ENCODE results near the gene TPM1. TPM values are rescaled to one million over a fixed set of nuclear protein-coding genes. Genes with fewer than 3 reads are reported as not detected.

TPM1 gene
- total RNA-seq, 1 experiment from 2014 or later = 174 TPM

GRCh38 chr15:63072023-63072650, 29.6 kb downstream of the TPM1 start:
- BruUV-seq (replicated peaks) = no TSS peak
- Histone ChIP-seq H3K9me3 (ENCODE audit: insufficient read depth, low read depth) (no peaks in the 10 kb centered on the region), H3K4me1 (replicated peaks; ENCODE audit: insufficient read depth) (no peaks in the 10 kb centered on the region), H3K79me2 (ENCODE audit: low read depth) (no peaks in the 10 kb centered on the region), H3K27ac (no peak overlapping the region), H3F3A (ENCODE audit: insufficient read depth, low read depth) (peaks cover 55% of the 10 kb centered on the region), H2AFZ (no peak overlapping the region), H3K27me3 (ENCODE audit: insufficient read depth, low read depth) (no peaks in the 10 kb centered on the region), H3K36me3 (ENCODE audit: low read depth) (peaks cover 18% of the 10 kb centered on the region), H3K9me2 (ENCODE audit: insufficient read depth) (no peaks in the 10 kb centered on the region), H4K20me1 (ENCODE audit: insufficient read depth) (no peaks in the 10 kb centered on the region; the same call in 1 of the 2 replicates), H3K4me2 (no peak overlapping the region), H3K4me3 (no peak overlapping the region)
- intact Hi-C loops (cut with micrococcal nuclease; ENCODE audit: unreplicated experiment) = no loop called here
- TF ChIP-seq EZH2 (IDR thresholded peaks at IDR 0.05; ENCODE audit: low read depth) (no peak), CTCF (conservative IDR thresholded peaks at IDR 0.05) (no peak)
- POLR2A ChIA-PET (ENCODE audit: unreplicated experiment) = interaction anchor here (0.5 kb wide), 1 partner anchor 207 kb away, joined by 4 read pairs; no protein-coding TSS in a partner anchor
- no peak for DNase-seq
- CTCF ChIA-PET = interaction anchor here (0.6 kb wide), 1 partner anchor 152 kb away, joined by 3 read pairs; no protein-coding TSS in a partner anchor

- H3K79me2 ChIP-seq (ENCODE audit: low read depth) = no peaks in the 10 kb centered on the region
- H3F3A ChIP-seq (ENCODE audit: insufficient read depth, low read depth) = peaks cover 48% of the 10 kb centered on the region
- no peaks in the 10 kb centered on the region for H3K4me1 ChIP-seq (replicated peaks; ENCODE audit: insufficient read depth)
- H3K9me3 ChIP-seq (ENCODE audit: insufficient read depth, low read depth) = no peaks in the 10 kb centered on the region
- TF ChIP-seq EZH2 (IDR thresholded peaks at IDR 0.05; ENCODE audit: low read depth) (no peak), CTCF (conservative IDR thresholded peaks at IDR 0.05) (no peak)
- no peaks in the 10 kb centered on the region for H3K9me2 ChIP-seq (ENCODE audit: insufficient read depth)
- no peak overlapping the region for H3K4me3 ChIP-seq
- H4K20me1 ChIP-seq (ENCODE audit: insufficient read depth) = no peaks in the 10 kb centered on the region; the same call in 1 of the 2 replicates
- no peak overlapping the region for H3K4me2 ChIP-seq
- POLR2A ChIA-PET (ENCODE audit: unreplicated experiment) = no interaction called here
- H3K27ac ChIP-seq = no peak overlapping the region
- intact Hi-C loops (cut with micrococcal nuclease; ENCODE audit: unreplicated experiment) = no loop called here
- H2AFZ ChIP-seq = no peak overlapping the region
- TSS peak; percentile 15 for BruUV-seq (replicated peaks)
- no peaks in the 10 kb centered on the region for H3K27me3 ChIP-seq (ENCODE audit: insufficient read depth, low read depth)
- CTCF ChIA-PET = interaction anchor here (0.6 kb wide), 1 partner anchor 152 kb away, joined by 3 read pairs; no protein-coding TSS in a partner anchor
- no peak for DNase-seq
- H3K36me3 ChIP-seq (ENCODE audit: low read depth) = peaks cover 11% of the 10 kb centered on the region; the same call in 1 of the 2 replicates
Observed at GRCh38 chr15:63072809-63073277, 30.3 kb downstream of the TPM1 start.

- H3K9me2 ChIP-seq (ENCODE audit: insufficient read depth) = no peaks in the 10 kb centered on the region
- ChIA-PET CTCF (no interaction called here), POLR2A (ENCODE audit: unreplicated experiment) (no interaction called here)
- H3K27me3 ChIP-seq (ENCODE audit: insufficient read depth, low read depth) = no peaks in the 10 kb centered on the region
- no peak overlapping the region for H3K27ac ChIP-seq
- no peaks in the 10 kb centered on the region; the same call in 1 of the 2 replicates for H4K20me1 ChIP-seq (ENCODE audit: insufficient read depth)
- H3K36me3 ChIP-seq (ENCODE audit: low read depth) = 0 out of 2 replicates have a peak, but pooled peaks cover 7% of the 10 kb centered on the region
- BruUV-seq (replicated peaks) = no TSS peak
- DNase-seq = no peak
- no peak for TF ChIP-seq EZH2 (IDR thresholded peaks at IDR 0.05; ENCODE audit: low read depth)
- no peak overlapping the region for H3K4me2 ChIP-seq
- H3K9me3 ChIP-seq (ENCODE audit: insufficient read depth, low read depth) = no peaks in the 10 kb centered on the region
- H3F3A ChIP-seq (ENCODE audit: insufficient read depth, low read depth) = peaks cover 41% of the 10 kb centered on the region
- H2AFZ ChIP-seq = no peak overlapping the region
- intact Hi-C loops (cut with micrococcal nuclease; ENCODE audit: unreplicated experiment) = no loop called here
- H3K4me1 ChIP-seq (replicated peaks; ENCODE audit: insufficient read depth) = no peaks in the 10 kb centered on the region
- H3K79me2 ChIP-seq (ENCODE audit: low read depth) = no peaks in the 10 kb centered on the region
- no peak overlapping the region for H3K4me3 ChIP-seq
Observed at GRCh38 chr15:63073497-63074172, 31.1 kb downstream of the TPM1 start.

All from PC-9 (cell line).